ENCODE results near the gene EPHA5. TPM values are rescaled to one million over a fixed set of nuclear protein-coding genes. Genes with fewer than 3 reads are reported as not detected.

EPHA5 gene
- total RNA-seq, 1 experiment from 2014 or later: not detected

DNA sequence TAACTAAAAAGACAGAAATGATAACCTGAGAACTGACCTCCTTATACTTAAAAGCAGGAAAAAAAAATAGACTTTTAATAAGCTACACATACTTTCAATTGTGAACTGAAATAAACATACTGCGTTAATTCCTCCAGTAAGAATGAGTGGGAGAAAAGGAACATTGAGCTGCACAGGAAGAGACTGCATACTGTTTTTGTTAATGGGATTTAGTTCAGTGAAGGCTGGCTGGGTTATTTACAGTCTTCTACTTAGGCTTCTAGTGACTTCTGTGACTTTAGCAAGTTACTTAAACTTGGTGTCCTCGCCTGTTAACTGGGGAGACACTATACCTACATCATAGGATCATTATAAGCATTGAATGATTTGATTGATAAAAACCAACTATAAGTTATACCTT, 213.3 kb downstream of the EPHA5 start:
- H3K27ac ChIP-seq: no peak overlapping the region
- no peaks in the 10 kb centered on the region for H4K20me1 ChIP-seq (ENCODE audit: insufficient read depth)
- intact Hi-C loops (cut with micrococcal nuclease; ENCODE audit: unreplicated experiment): no loop called here
- no peak for DNase-seq
- no peaks in the 10 kb centered on the region for H3K4me1 ChIP-seq (replicated peaks; ENCODE audit: insufficient read depth)
- H3K27me3 ChIP-seq (ENCODE audit: insufficient read depth, low read depth): no peaks in the 10 kb centered on the region
- no peaks in the 10 kb centered on the region for H3K9me2 ChIP-seq (ENCODE audit: insufficient read depth)
- no peaks in the 10 kb centered on the region for H3F3A ChIP-seq (ENCODE audit: insufficient read depth, low read depth)
- no peaks in the 10 kb centered on the region for H3K9me3 ChIP-seq (ENCODE audit: insufficient read depth, low read depth)
- BruUV-seq (replicated peaks): no TSS peak
- H3K4me2 ChIP-seq: no peak overlapping the region
- no peak overlapping the region for H3K4me3 ChIP-seq
- CTCF ChIA-PET: no interaction called here
- TF ChIP-seq, protein P1, sequence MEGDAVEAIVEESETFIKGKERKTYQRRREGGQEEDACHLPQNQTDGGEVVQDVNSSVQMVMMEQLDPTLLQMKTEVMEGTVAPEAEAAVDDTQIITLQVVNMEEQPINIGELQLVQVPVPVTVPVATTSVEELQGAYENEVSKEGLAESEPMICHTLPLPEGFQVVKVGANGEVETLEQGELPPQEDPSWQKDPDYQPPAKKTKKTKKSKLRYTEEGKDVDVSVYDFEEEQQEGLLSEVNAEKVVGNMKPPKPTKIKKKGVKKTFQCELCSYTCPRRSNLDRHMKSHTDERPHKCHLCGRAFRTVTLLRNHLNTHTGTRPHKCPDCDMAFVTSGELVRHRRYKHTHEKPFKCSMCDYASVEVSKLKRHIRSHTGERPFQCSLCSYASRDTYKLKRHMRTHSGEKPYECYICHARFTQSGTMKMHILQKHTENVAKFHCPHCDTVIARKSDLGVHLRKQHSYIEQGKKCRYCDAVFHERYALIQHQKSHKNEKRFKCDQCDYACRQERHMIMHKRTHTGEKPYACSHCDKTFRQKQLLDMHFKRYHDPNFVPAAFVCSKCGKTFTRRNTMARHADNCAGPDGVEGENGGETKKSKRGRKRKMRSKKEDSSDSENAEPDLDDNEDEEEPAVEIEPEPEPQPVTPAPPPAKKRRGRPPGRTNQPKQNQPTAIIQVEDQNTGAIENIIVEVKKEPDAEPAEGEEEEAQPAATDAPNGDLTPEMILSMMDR (conservative IDR thresholded peaks at IDR 0.05): no peak
- no peak for TF ChIP-seq EZH2 (IDR thresholded peaks at IDR 0.05; ENCODE audit: low read depth)
- POLR2A ChIA-PET (ENCODE audit: unreplicated experiment): no interaction called here
- H3K36me3 ChIP-seq (ENCODE audit: low read depth): no peaks in the 10 kb centered on the region
- no peak overlapping the region for H2AFZ ChIP-seq
- no peaks in the 10 kb centered on the region for H3K79me2 ChIP-seq (ENCODE audit: low read depth)

DNA sequence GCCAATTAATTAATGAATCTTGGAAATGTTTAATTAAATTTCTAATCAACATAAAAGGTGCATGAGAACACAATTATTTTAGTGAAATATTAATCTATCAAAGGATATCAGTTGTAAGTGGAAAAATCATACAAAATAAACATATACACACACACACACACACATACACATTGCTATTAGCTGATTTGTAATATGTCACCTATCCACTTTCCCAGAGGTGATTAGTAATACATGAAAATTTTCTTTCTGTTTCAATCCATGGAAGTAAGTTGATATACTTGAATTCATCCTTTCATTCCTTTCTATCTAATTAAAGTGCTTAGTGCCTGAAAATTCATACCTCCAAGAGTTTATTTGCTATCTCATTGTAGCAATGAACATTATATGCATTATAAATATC, 213.7 kb downstream of the EPHA5 start:
- BruUV-seq (replicated peaks): no TSS peak
- ChIA-PET CTCF (no interaction called here), POLR2A (ENCODE audit: unreplicated experiment) (no interaction called here)
- Histone ChIP-seq H3K36me3 (ENCODE audit: low read depth) (no peaks in the 10 kb centered on the region), H3K4me1 (replicated peaks; ENCODE audit: insufficient read depth) (no peaks in the 10 kb centered on the region), H3K9me2 (ENCODE audit: insufficient read depth) (no peaks in the 10 kb centered on the region), H3F3A (ENCODE audit: insufficient read depth, low read depth) (no peaks in the 10 kb centered on the region), H3K27ac (no peak overlapping the region), H3K9me3 (ENCODE audit: insufficient read depth, low read depth) (no peaks in the 10 kb centered on the region), H2AFZ (no peak overlapping the region), H3K4me3 (no peak overlapping the region), H3K79me2 (ENCODE audit: low read depth) (no peaks in the 10 kb centered on the region), H3K27me3 (ENCODE audit: insufficient read depth, low read depth) (no peaks in the 10 kb centered on the region), H4K20me1 (ENCODE audit: insufficient read depth) (no peaks in the 10 kb centered on the region), H3K4me2 (no peak overlapping the region)
- no peak for DNase-seq
- no peak for TF ChIP-seq EZH2 (IDR thresholded peaks at IDR 0.05; ENCODE audit: low read depth)
- TF ChIP-seq, protein P1 (conservative IDR thresholded peaks at IDR 0.05): no peak
- intact Hi-C loops (cut with micrococcal nuclease; ENCODE audit: unreplicated experiment): no loop called here

DNA sequence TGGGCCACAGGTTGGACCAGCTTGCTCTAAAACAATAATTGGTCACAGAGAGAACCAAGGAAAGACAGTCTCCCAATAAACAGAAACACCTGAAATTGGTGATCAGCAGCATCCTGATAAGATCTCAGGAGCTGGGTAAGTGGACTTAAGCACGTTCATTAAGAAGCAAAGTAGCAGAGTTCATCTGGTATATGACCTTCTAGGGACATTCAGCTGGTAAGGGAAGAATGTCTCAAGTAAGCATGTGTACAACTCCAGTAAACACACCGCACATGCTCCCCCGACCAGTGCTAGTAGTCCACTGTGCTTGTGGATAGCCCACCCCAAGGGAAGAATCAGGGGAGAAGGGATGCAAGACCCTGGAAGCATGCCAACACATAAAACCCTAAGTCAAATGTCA, 216.9 kb downstream of the EPHA5 start:
- Histone ChIP-seq H3K4me1 (replicated peaks; ENCODE audit: insufficient read depth) (no peaks in the 10 kb centered on the region), H2AFZ (no peak overlapping the region), H3K9me3 (ENCODE audit: insufficient read depth, low read depth) (no peaks in the 10 kb centered on the region), H3K27ac (no peak overlapping the region), H3K36me3 (ENCODE audit: low read depth) (no peaks in the 10 kb centered on the region), H3K79me2 (ENCODE audit: low read depth) (no peaks in the 10 kb centered on the region), H3K27me3 (ENCODE audit: insufficient read depth, low read depth) (no peaks in the 10 kb centered on the region), H3F3A (ENCODE audit: insufficient read depth, low read depth) (no peaks in the 10 kb centered on the region), H3K4me3 (no peak overlapping the region), H3K4me2 (no peak overlapping the region), H4K20me1 (ENCODE audit: insufficient read depth) (no peaks in the 10 kb centered on the region), H3K9me2 (ENCODE audit: insufficient read depth) (no peaks in the 10 kb centered on the region)
- intact Hi-C loops (cut with micrococcal nuclease; ENCODE audit: unreplicated experiment): no loop called here
- DNase-seq: no peak
- TF ChIP-seq, protein P1 (conservative IDR thresholded peaks at IDR 0.05): no peak
- no peak for TF ChIP-seq EZH2 (IDR thresholded peaks at IDR 0.05; ENCODE audit: low read depth)
- ChIA-PET POLR2A (ENCODE audit: unreplicated experiment) (no interaction called here), CTCF (no interaction called here)
- no TSS peak for BruUV-seq (replicated peaks)

Measured in PC-9 (cell line).